ENCODE results near the gene CCM2L. TPM values are rescaled to one million over a fixed set of nuclear protein-coding genes. Genes with fewer than 3 reads are reported as not detected.

The CCM2L gene
- total and polyA plus RNA-seq, 2 of the 8 experiments (the other 6 are each of a cell fraction or from before 2014, with no cell fraction given): 5.5 to 15.8 TPM

- no peak for TF ChIP-seq CHD7 (IDR thresholded peaks at IDR 0.05; ENCODE audit: insufficient replicate concordance, low read length)
- TF ChIP-seq TAF1 (IDR thresholded peaks at IDR 0.05; ENCODE audit: low read depth, low read length): no peak
- TF ChIP-seq USF2 (IDR thresholded peaks at IDR 0.05; ENCODE audit: low read length): no peak
- 0 out of 2 replicates have a peak, but pooled peaks have one; percentile 19 for TF ChIP-seq MAX (IDR thresholded peaks at IDR 0.05)
- no peak for TF ChIP-seq SIX5 (IDR thresholded peaks at IDR 0.05; ENCODE audit: low read depth, low read length)
- TF ChIP-seq SP2 (IDR thresholded peaks at IDR 0.05; ENCODE audit: low read length): no peak
- peak; percentile 71; the same call in 1 of the 2 replicates for TF ChIP-seq YY1 (IDR thresholded peaks at IDR 0.05; ENCODE audit: low read depth, low read length)
- no peak for TF ChIP-seq FOSL1 (IDR thresholded peaks at IDR 0.05; ENCODE audit: insufficient read depth, low read depth, low read length)
- 0 out of 2 replicates have a peak, but pooled peaks have one; percentile 27 for TF ChIP-seq SP1 (IDR thresholded peaks at IDR 0.05; ENCODE audit: low read depth, low read length)
- no peak for TF ChIP-seq CHD1 (IDR thresholded peaks at IDR 0.05; ENCODE audit: low read depth, low read length)
These were observed 40.8 kb downstream of the CCM2L start (continued) for GRCh38 chr20:32050851-32051556.
